Measurements from ENCODE around the gene CD226. TPM values are rescaled to one million over a fixed set of nuclear protein-coding genes. Genes with fewer than 3 reads are reported as not detected.

CD226 gene
- total and polyA plus RNA-seq, 2 of the 13 experiments (the other 11 are each of a cell fraction or from before 2014, with no cell fraction given), result 0.13 to 0.77 TPM

GRCh38 chr18:69885355-69885754 is 62.3 kb downstream of the CD226 start:
- Histone ChIP-seq H3K36me3 (replicated peaks in 1 of 2; ENCODE audit: control insufficient read depth in 1 of 2, insufficient read depth in 2 of 2, low read length in 2 of 2) (no peaks in the 10 kb centered on the region), H3K4me1 (ENCODE audit: insufficient read depth, low read length) (peaks cover 13% of the 10 kb centered on the region), H3K27me3 (ENCODE audit: control insufficient read depth in 1 of 2, insufficient read depth in 2 of 2, low read length in 2 of 2) (no peaks in the 10 kb centered on the region), H3K27ac (ENCODE audit: extremely low read length, insufficient read depth, low read length) (no peak overlapping the region), H3K9ac (ENCODE audit: insufficient read depth, low read depth, low read length) (no peak overlapping the region), H3K79me2 (ENCODE audit: insufficient read depth, low read length) (no peaks in the 10 kb centered on the region), H4K20me1 (ENCODE audit: insufficient read depth, low read length) (no peaks in the 10 kb centered on the region), H3K4me2 (ENCODE audit: low read depth, low read length) (no peak overlapping the region), H3K9me3 (ENCODE audit: low read length) (no peaks in the 10 kb centered on the region), H2AFZ (ENCODE audit: low read length) (no peak overlapping the region), H3K4me3 (replicated peaks in 1 of 3; ENCODE audit: insufficient read depth in 1 of 3, low read depth in 2 of 3, low read length in 3 of 3) (no peak overlapping the region)
- ATAC-seq (no peak), DNase-seq (ENCODE audit: low spot score) (no peak), FAIRE-seq (no peak)
- in situ Hi-C loops (cut with HindIII; ENCODE audit: extremely low pct_ligation_motif_present, low pct_unique_long_range_greater_than_20kb), result no loop called here
- BruUV-seq (replicated peaks), result no TSS peak
- ChIA-PET POLR2A (no interaction called here), CTCF (ENCODE audit: low intra/inter-chr PET ratio, low total read pairs) (no interaction called here)
- TF ChIP-seq TEF (CRISPR knock-in tag; IDR thresholded peaks at IDR 0.05) (no peak), MED8 (CRISPR knock-in tag; IDR thresholded peaks at IDR 0.05; ENCODE audit: insufficient replicate concordance) (no peak), ZNF225 (CRISPR knock-in tag; IDR thresholded peaks at IDR 0.05) (no peak), ZNF10 (CRISPR knock-in tag; IDR thresholded peaks at IDR 0.05; ENCODE audit: borderline replicate concordance, low read depth) (no peak), NFKBIZ (CRISPR knock-in tag; IDR thresholded peaks at IDR 0.05) (no peak), ARNTL (CRISPR knock-in tag; IDR thresholded peaks at IDR 0.05) (no peak), DPF2 (CRISPR knock-in tag; IDR thresholded peaks at IDR 0.05; ENCODE audit: borderline replicate concordance, low read depth) (no peak), ZNF737 (CRISPR knock-in tag; IDR thresholded peaks at IDR 0.05; ENCODE audit: borderline replicate concordance) (no peak), ZNF292 (CRISPR knock-in tag; IDR thresholded peaks at IDR 0.05; ENCODE audit: borderline replicate concordance, low read depth) (no peak), SATB2 (CRISPR knock-in tag; IDR thresholded peaks at IDR 0.05) (no peak), ZBTB20 (CRISPR knock-in tag; IDR thresholded peaks at IDR 0.05; ENCODE audit: borderline replicate concordance, low read depth) (no peak)
- 98% methylated on average over 4 of the region's 4 CpGs for WGBS (ENCODE audit: low lambda C conversion rate)
- intact Hi-C loops (cut with micrococcal nuclease; ENCODE audit: unreplicated experiment), result no loop called here
